GM12878 (cell line): ENCODE results near the gene ZNF444. TPM values are rescaled to one million over a fixed set of nuclear protein-coding genes. Genes with fewer than 3 reads are reported as not detected.

ENCODE experiments used
- ATAC-seq: fragments of 200-7000 bp; cut with Tn5 transposase; 3 replicates; pipeline ENCODE4 v1.9.1; 2020; ENCODE audit warnings: mild to moderate bottlenecking, moderate library complexity
- BruUV-seq: library from RNA; stranded (reverse); fragments of 400-500 nt; replicated peaks from 2 replicates; lab custom pipeline; 2021; lab: Mats Ljungman, UMichigan
- CTCF ChIA-PET: fragments of 300-600 bp; sonication (Branson Sonifier 250); formaldehyde crosslinking; extraction: SDS; loops from one replicate; lab custom pipeline; 2021; ENCODE audit warnings: inconsistent platforms; lab: Yijun Ruan, JAX
- POLR2A ChIA-PET: fragments of 350-600 bp; formaldehyde crosslinking; extraction: SDS; loops from one replicate; lab custom pipeline; 2021; ENCODE audit warnings: inconsistent platforms; lab: Charles Lee
- RAD21 ChIA-PET: fragments of 300-600 bp; sonication (Branson Sonifier 250); formaldehyde crosslinking; loops from one replicate; lab custom pipeline; 2023; ENCODE audit warnings: antibody characterized with exemption; ENCODE audit not compliant: unreplicated experiment; lab: Charles Lee
- SMC1A ChIA-PET: fragments of 300-600 bp; sonication (Branson Sonifier 250); formaldehyde crosslinking; loops from one replicate; lab custom pipeline; 2023; ENCODE audit not compliant: unreplicated experiment, uncharacterized antibody; lab: Charles Lee
- DNase-seq: peaks from one replicate; pipeline ENCODE4 v3.0.0-alpha.2; 2011; ENCODE audit warnings: low read depth, low spot score
- FAIRE-seq: peaks from 3 replicates; lab custom pipeline; 2011; peaks lifted over from hg19 to GRCh38; lab: Jason Lieb, UNC
- H2AFZ ChIP-seq: 2 replicates; pipeline ENCODE4 v1.6.0; 2011; ENCODE audit warnings: low read depth, low read length, control low read depth; ENCODE audit not compliant: control insufficient read depth
- H3K27ac ChIP-seq: 2 replicates; pipeline ENCODE4 v1.5.1; 2011; ENCODE audit warnings: control low read depth; ENCODE audit not compliant: control insufficient read depth, insufficient read depth
- H3K27me3 ChIP-seq, 2 experiments: replicated peaks in 1 of 2; 2 replicates each; pipeline versions ENCODE4 v1.6.0 to v1.6.1; 2011; ENCODE audit warnings: low read length in 1 of 2; ENCODE audit not compliant: control insufficient read depth in 2 of 2, insufficient read depth in 2 of 2
- H3K36me3 ChIP-seq, 2 experiments: 2 replicates each; pipeline ENCODE4 v1.5.1; 2011; ENCODE audit warnings: low read length in 1 of 2; ENCODE audit not compliant: control insufficient read depth in 2 of 2, insufficient read depth in 2 of 2
- H3K4me1 ChIP-seq: 2 replicates; pipeline ENCODE4 v1.6.1; 2011; ENCODE audit warnings: mild to moderate bottlenecking, low read length, moderate library complexity, mixed read lengths; ENCODE audit not compliant: control insufficient read depth, insufficient read depth
- H3K4me2 ChIP-seq: 2 replicates; pipeline ENCODE4 v1.6.0; 2011; ENCODE audit warnings: control low read depth; ENCODE audit not compliant: control insufficient read depth, insufficient read depth
- H3K4me3 ChIP-seq: fragments of 200-600 bp; sonication (generic); 2 replicates; pipeline ENCODE4 v1.5.1; 2016
- H3K79me2 ChIP-seq: 2 replicates; pipeline ENCODE4 v1.6.0; 2011; ENCODE audit warnings: low read length; ENCODE audit not compliant: control insufficient read depth, insufficient read depth
- H3K9ac ChIP-seq: 2 replicates; pipeline ENCODE4 v1.8.0; 2011; ENCODE audit warnings: low read length, control low read depth, mixed read lengths; ENCODE audit not compliant: control insufficient read depth, insufficient read depth
- H3K9me3 ChIP-seq: replicated peaks from 3 replicates; pipeline ENCODE4 v1.5.1; 2011; ENCODE audit warnings: mild to moderate bottlenecking, low read length; ENCODE audit not compliant: control insufficient read depth, insufficient read depth
- H4K20me1 ChIP-seq: 2 replicates; pipeline ENCODE4 v1.6.0; 2011; ENCODE audit not compliant: control insufficient read depth, insufficient read depth
- ATF3 ChIP-seq: IDR thresholded peaks from 2 replicates; pipeline ENCODE4 v1.6.1; 2011; ENCODE audit warnings: low read depth, mild to moderate bottlenecking, low read length, moderate library complexity, borderline replicate concordance; ENCODE audit errors: extremely low read depth
- FOS ChIP-seq: IDR thresholded peaks from 3 replicates; pipeline ENCODE4 v1.6.1; 2011; ENCODE audit warnings: borderline replicate concordance; ENCODE audit not compliant: insufficient read length; ENCODE audit errors: extremely low read depth
- JUND ChIP-seq: IDR thresholded peaks from 2 replicates; pipeline ENCODE4 v1.6.1; 2012; ENCODE audit warnings: low read depth, mild to moderate bottlenecking, low read length, improper control_type of control experiment, moderate library complexity
- KAT2A ChIP-seq: conservative IDR thresholded peaks from 2 replicates; pipeline ENCODE4 v1.6.1; 2011; ENCODE audit warnings: low read depth, low read length; ENCODE audit not compliant: control insufficient read depth
- NR2C1 ChIP-seq: fragments of 450-650 bp; IDR thresholded peaks from 2 replicates; pipeline ENCODE4 v1.6.1; 2017; ENCODE audit warnings: antibody characterized with exemption, mild to moderate bottlenecking, moderate library complexity
- POLR2AphosphoS2 ChIP-seq: IDR thresholded peaks from 2 replicates; pipeline ENCODE4 v1.6.1; 2011; ENCODE audit warnings: low read depth, mild to moderate bottlenecking, low read length, improper control_type of control experiment, moderate library complexity
- POU2F2 ChIP-seq: IDR thresholded peaks from 3 replicates; pipeline ENCODE4 v1.6.1; 2011; ENCODE audit warnings: low read depth, mild to moderate bottlenecking, low read length, borderline replicate concordance
- RUNX3 ChIP-seq: IDR thresholded peaks from 2 replicates; pipeline ENCODE4 v1.6.1; 2012; ENCODE audit warnings: low read length, inconsistent platforms
- STAT3 ChIP-seq: IDR thresholded peaks from 2 replicates; pipeline ENCODE4 v1.6.1; 2011; ENCODE audit warnings: low read depth, low read length, improper control_type of control experiment
- TARDBP ChIP-seq: IDR thresholded peaks from 2 replicates; pipeline ENCODE4 v1.6.1; 2016; ENCODE audit warnings: borderline replicate concordance
- TCF7 ChIP-seq: IDR thresholded peaks from 2 replicates; pipeline ENCODE4 v1.6.1; 2014; ENCODE audit warnings: antibody characterized with exemption, borderline replicate concordance
- ZNF687 ChIP-seq: fragments of 450-650 bp; IDR thresholded peaks from 2 replicates; pipeline ENCODE4 v1.6.1; 2017; ENCODE audit warnings: mild to moderate bottlenecking, moderate library complexity
- WGBS: methylation state at CpG from one replicate; pipeline ENCODE4 v1.1.6; 2016; ENCODE audit warnings: low lambda C conversion rate; ENCODE audit not compliant: insufficient replicate concordance, insufficient coverage; ENCODE audit errors: missing lambda C conversion rate; 5-methylcytosine and 5-hydroxymethylcytosine counted together
- in situ Hi-C: fragments of 300-500 bp; cut with MboI; formaldehyde crosslinking; loops from 9 replicates; pipeline ENCODE4 v1.14.3; 2018; ENCODE audit warnings: mixed read lengths
- intact Hi-C: fragments of 100-400 bp; cut with micrococcal nuclease; formaldehyde crosslinking; loops from one replicate; pipeline ENCODE4 v1.14.2; 2022; ENCODE audit not compliant: unreplicated experiment
- polyA plus RNA-seq, 11 experiments: library from polyadenylated mRNA; depleted of rRNA in 4 of 11; unstranded in 6 of 11; stranded (reverse) in 5 of 11; fragments of >200 nt; fragmentation: Nextera tagmentation in 4 of 11; fragmentation: Illumina TruSeq in 1 of 11; extraction: Ambion mirVana in 4 of 11; extraction: Trizol in 1 of 11; gene quantifications; 1 replicate in 1 of 11; 2 replicates in 10 of 11; pipeline versions ENCODE4 v1.2.1 to v1.2.3, GENCODE V29; 2011 to 2016; ENCODE audit warnings: inconsistent platforms in 2 of 11, missing spikeins in 2 of 11, low read depth in 1 of 11
- total RNA-seq, 4 experiments: library from RNA; depleted of rRNA in 3 of 4; stranded (reverse); fragments of >200 nt in 3 of 4; fragmentation: Illumina TruSeq in 1 of 4; extraction: Trizol in 1 of 4; gene quantifications; 2 replicates each; pipeline versions ENCODE4 v1.2.1 to v1.2.3, GENCODE V29; 2013 to 2021

ZNF444 gene
- total and polyA plus RNA-seq, 10 of the 15 experiments (the other 5 are each of a cell fraction or from before 2014, with no cell fraction given) = 0.45 to 28.2 (median 11.6) TPM

GRCh38 chr19:56115490-56115889 is 25.6 kb upstream of the ZNF444 start:
- CTCF ChIA-PET = no interaction called here
- 96% methylated on average over 18 of the region's 21 CpGs for WGBS
- Histone ChIP-seq H3K36me3 (peaks cover 3 to 5% of the 10 kb centered on the region in 2 experiments; a peak in 2 of 4 replicates), H2AFZ (no peak overlapping the region), H3K9me3 (no peaks in the 10 kb centered on the region), H4K20me1 (no peaks in the 10 kb centered on the region), H3K27ac (no peak overlapping the region), H3K27me3 (no peaks in the 10 kb centered on the region), H3K4me1 (peaks cover 41% of the 10 kb centered on the region), H3K9ac (no peak overlapping the region), H3K4me2 (no peak overlapping the region), H3K4me3 (no peak overlapping the region), H3K79me2 (peaks cover 88% of the 10 kb centered on the region)
- intact Hi-C loops (no loop called here), in situ Hi-C loops (no loop called here)
- FAIRE-seq (no peak), DNase-seq (no peak), ATAC-seq (no peak)
- POLR2A ChIA-PET = no interaction called here
- SMC1A ChIA-PET = no interaction called here
- no TSS peak for BruUV-seq
- RAD21 ChIA-PET = no interaction called here
- TF ChIP-seq FOS = no peak
- TF ChIP-seq RUNX3 = no peak
- no peak for TF ChIP-seq POLR2AphosphoS2
- TF ChIP-seq ATF3 = no peak
- no peak for TF ChIP-seq POU2F2
- TF ChIP-seq TARDBP = no peak
- no peak for TF ChIP-seq KAT2A
- TF ChIP-seq TCF7 = no peak

GRCh38 chr19:56116606-56117005 is 24.5 kb upstream of the ZNF444 start:
- H2AFZ ChIP-seq = no peak overlapping the region
- FAIRE-seq (no peak), DNase-seq (no peak), ATAC-seq (no peak)
- CTCF ChIA-PET = no interaction called here
- WGBS = 89% methylated on average over 6 of the region's 6 CpGs
- H3K27me3 ChIP-seq = no peaks in the 10 kb centered on the region
- peaks cover 78% of the 10 kb centered on the region for H3K79me2 ChIP-seq
- peaks cover 1 to 3% of the 10 kb centered on the region in 2 experiments; a peak in 2 of 4 replicates for H3K36me3 ChIP-seq
- no TSS peak for BruUV-seq
- no peak overlapping the region for H3K4me3 ChIP-seq
- RAD21 ChIA-PET = no interaction called here
- POLR2A ChIA-PET = no interaction called here
- no peak overlapping the region for H3K4me2 ChIP-seq
- in situ Hi-C loops = no loop called here
- H3K4me1 ChIP-seq = peaks cover 30% of the 10 kb centered on the region
- SMC1A ChIA-PET = no interaction called here
- no peak overlapping the region for H3K27ac ChIP-seq
- H3K9me3 ChIP-seq = no peaks in the 10 kb centered on the region
- no peak overlapping the region for H3K9ac ChIP-seq
- intact Hi-C loops = no loop called here
- no peaks in the 10 kb centered on the region for H4K20me1 ChIP-seq
- TF ChIP-seq ZNF687 (no peak), NR2C1 (no peak), JUND (no peak), STAT3 (no peak)
